HL-60 (cell line): ENCODE measurements around the gene PLAC8L1.

Experiments
- DNase-seq, 2 experiments: peaks; one replicate each; pipeline ENCODE4 v3.0.0-alpha.2; 2010 to 2020; ENCODE audit warnings: low read depth in 1 of 2, low spot score in 1 of 2
- H3K27ac ChIP-seq: fragments of 250-450 bp; sonication (Bioruptor Pico); replicated peaks from 2 replicates; pipeline ENCODE4 v1.5.1; 2020; ENCODE audit warnings: mild to moderate bottlenecking, moderate library complexity
- H3K27me3 ChIP-seq: fragments of 250-450 bp; sonication (Bioruptor Pico); 2 replicates; pipeline ENCODE4 v1.5.1; 2021; ENCODE audit warnings: mild to moderate bottlenecking, moderate library complexity; ENCODE audit not compliant: insufficient read depth, poor library complexity, severe bottlenecking
- H3K4me3 ChIP-seq: replicated peaks from 2 replicates; pipeline ENCODE4 v1.5.1; 2011; ENCODE audit warnings: mild to moderate bottlenecking, control low read depth, low read length; ENCODE audit not compliant: insufficient read depth
- CTCF ChIP-seq: IDR thresholded peaks from one replicate; pipeline ENCODE4 v1.5.1; 2011; ENCODE audit warnings: low read length, control low read depth, inconsistent platforms; ENCODE audit not compliant: insufficient read depth
- GABPA ChIP-seq: IDR thresholded peaks from 2 replicates; pipeline ENCODE4 v1.6.1; 2012; ENCODE audit warnings: low read depth
- POLR2AphosphoS5 ChIP-seq: IDR thresholded peaks from 2 replicates; pipeline ENCODE4 v1.6.1; 2012; ENCODE audit warnings: low read depth
- SPI1 ChIP-seq: IDR thresholded peaks from 2 replicates; pipeline ENCODE4 v1.6.1; 2012; ENCODE audit warnings: low read depth, mild to moderate bottlenecking, borderline replicate concordance
- long read RNA-seq: library from polyadenylated mRNA; unstranded; transcript quantifications from one replicate; pipeline ENCODE4 v2.0.0, GENCODE V29; 2020
- TF ChIP-seq, protein P1 (sequence below): IDR thresholded peaks from 2 replicates; pipeline ENCODE4 v1.6.1; 2012; ENCODE audit warnings: low read depth; ENCODE audit not compliant: insufficient replicate concordance

The PLAC8L1 gene
- long read RNA-seq, partial matches to known transcripts, result 0 of 1 reads
- long read RNA-seq, other reads (novel, unspliced or antisense), result 1 of 1 reads

DNA sequence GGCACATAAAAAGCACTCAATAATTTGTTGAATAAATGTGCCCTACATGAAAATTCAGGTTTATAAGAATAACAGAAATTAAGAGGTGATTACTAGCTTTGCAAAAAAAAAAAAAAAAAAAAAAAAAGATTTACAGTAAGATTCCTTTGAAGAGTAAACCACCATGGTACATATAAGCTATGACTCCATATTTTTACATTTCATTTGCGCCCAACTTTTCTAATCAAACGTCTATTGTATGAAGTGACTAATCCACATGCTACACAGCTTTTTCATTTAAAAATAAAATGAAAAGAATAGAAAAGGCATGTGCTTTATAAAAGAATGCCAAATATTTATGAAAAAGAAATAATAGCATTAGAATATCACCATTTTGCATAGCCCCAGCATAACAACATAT is at the start of gene PLAC8L1:
Gene PLAC8L1, minus strand, starts transcription at position 101 of the 400 bp plus-strand sequence. CDS start 1,266 bp downstream, outside the sequence.
- TF ChIP-seq, protein P1, sequence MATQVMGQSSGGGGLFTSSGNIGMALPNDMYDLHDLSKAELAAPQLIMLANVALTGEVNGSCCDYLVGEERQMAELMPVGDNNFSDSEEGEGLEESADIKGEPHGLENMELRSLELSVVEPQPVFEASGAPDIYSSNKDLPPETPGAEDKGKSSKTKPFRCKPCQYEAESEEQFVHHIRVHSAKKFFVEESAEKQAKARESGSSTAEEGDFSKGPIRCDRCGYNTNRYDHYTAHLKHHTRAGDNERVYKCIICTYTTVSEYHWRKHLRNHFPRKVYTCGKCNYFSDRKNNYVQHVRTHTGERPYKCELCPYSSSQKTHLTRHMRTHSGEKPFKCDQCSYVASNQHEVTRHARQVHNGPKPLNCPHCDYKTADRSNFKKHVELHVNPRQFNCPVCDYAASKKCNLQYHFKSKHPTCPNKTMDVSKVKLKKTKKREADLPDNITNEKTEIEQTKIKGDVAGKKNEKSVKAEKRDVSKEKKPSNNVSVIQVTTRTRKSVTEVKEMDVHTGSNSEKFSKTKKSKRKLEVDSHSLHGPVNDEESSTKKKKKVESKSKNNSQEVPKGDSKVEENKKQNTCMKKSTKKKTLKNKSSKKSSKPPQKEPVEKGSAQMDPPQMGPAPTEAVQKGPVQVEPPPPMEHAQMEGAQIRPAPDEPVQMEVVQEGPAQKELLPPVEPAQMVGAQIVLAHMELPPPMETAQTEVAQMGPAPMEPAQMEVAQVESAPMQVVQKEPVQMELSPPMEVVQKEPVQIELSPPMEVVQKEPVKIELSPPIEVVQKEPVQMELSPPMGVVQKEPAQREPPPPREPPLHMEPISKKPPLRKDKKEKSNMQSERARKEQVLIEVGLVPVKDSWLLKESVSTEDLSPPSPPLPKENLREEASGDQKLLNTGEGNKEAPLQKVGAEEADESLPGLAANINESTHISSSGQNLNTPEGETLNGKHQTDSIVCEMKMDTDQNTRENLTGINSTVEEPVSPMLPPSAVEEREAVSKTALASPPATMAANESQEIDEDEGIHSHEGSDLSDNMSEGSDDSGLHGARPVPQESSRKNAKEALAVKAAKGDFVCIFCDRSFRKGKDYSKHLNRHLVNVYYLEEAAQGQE, result no peak
- no peak for TF ChIP-seq CTCF
- no peak for TF ChIP-seq SPI1
- TF ChIP-seq POLR2AphosphoS5, result no peak
- TF ChIP-seq GABPA, result no peak
- Histone ChIP-seq H3K4me3 (no peak within 1 kb of the TSS), H3K27ac (no peak within 1 kb of the TSS), H3K27me3 (no peaks in the 10 kb centered on the region)
- DNase-seq, result no peak

- TF ChIP-seq CTCF (no peak), SPI1 (no peak), GABPA (no peak), POLR2AphosphoS5 (no peak)
- TF ChIP-seq, protein P1, result no peak
- peak; percentile 40 to 50 for DNase-seq
These were observed 46.6 kb upstream of the PLAC8L1 start for GRCh38 chr5:146151970-146152369.

DNA sequence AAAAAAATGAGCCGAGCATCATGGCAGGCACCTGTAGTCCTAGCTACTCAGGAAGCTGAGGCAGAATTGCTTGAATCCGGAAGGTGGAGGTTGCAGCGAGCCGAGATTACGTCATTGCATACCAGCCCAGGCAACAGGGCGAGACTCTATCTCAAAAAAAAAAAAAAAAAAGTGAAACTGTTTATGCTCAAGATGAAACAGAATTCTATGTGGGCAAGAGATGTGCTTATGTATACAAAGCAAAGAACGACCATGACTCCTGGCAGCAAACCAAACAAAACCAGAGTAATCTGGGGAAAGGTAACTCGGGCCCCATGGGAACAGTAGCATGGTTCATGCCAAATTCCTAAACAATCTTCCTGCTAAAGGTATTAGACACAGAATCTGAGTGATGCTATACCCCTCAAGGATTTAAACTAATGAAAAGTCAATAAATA is 32.6 kb upstream of the PLAC8L1 start:
- DNase-seq, result peak in 1 of 2 experiments; percentile 27
- TF ChIP-seq POLR2AphosphoS5, result no peak
- H3K27ac ChIP-seq, result no peak overlapping the region
- no peaks in the 10 kb centered on the region for H3K27me3 ChIP-seq
- no peak overlapping the region for H3K4me3 ChIP-seq

More at GRCh38 chr5:146151970-146152369, 46.6 kb upstream of the PLAC8L1 start:
- no peaks in the 10 kb centered on the region for H3K27me3 ChIP-seq
- no peak overlapping the region for H3K4me3 ChIP-seq
- H3K27ac ChIP-seq, result no peak overlapping the region

GRCh38 chr5:146130440-146131045 is 25.2 kb upstream of the PLAC8L1 start:
- H3K27me3 ChIP-seq, result no peaks in the 10 kb centered on the region
- peak; percentile 19 for TF ChIP-seq CTCF
- no peak for TF ChIP-seq GABPA
- DNase-seq, result no peak

More at GRCh38 chr5:146130440-146131045, 25.2 kb upstream of the PLAC8L1 start:
- H3K27ac ChIP-seq, result no peak overlapping the region
- H3K4me3 ChIP-seq, result no peak overlapping the region
